Chondrocyte (in vitro differentiated cells): Measurements from ENCODE around the gene PINK1. TPM values are rescaled to one million over a fixed set of nuclear protein-coding genes. Genes with fewer than 3 reads are reported as not detected.
A peak's percentile ranks its signal among the peaks of the same experiment; 100 is the strongest.

Experiments used
- DNase-seq: peaks from one replicate; pipeline ENCODE4 v3.0.0; 2021; ENCODE audit warnings: mixed read lengths, low spot score
- H3K27ac Mint-ChIP-seq: one replicate; pipeline ENCODE4 v1.8.0; 2021; ENCODE audit warnings: mild to moderate bottlenecking, moderate library complexity, mixed read lengths; ENCODE audit not compliant: unreplicated experiment
- H3K27me3 Mint-ChIP-seq: 2 replicates; pipeline ENCODE4 v1.8.0; 2021; ENCODE audit warnings: low read depth, mixed read lengths
- H3K36me3 Mint-ChIP-seq: 2 replicates; pipeline ENCODE4 v1.8.0; 2021; ENCODE audit warnings: low read depth, mixed read lengths
- H3K4me1 Mint-ChIP-seq: 2 replicates; pipeline ENCODE4 v1.8.0; 2021; ENCODE audit warnings: low read depth, mild to moderate bottlenecking, mixed read lengths
- H3K4me3 Mint-ChIP-seq: one replicate; pipeline ENCODE4 v1.8.0; 2021; ENCODE audit warnings: mild to moderate bottlenecking, moderate library complexity, mixed read lengths; ENCODE audit not compliant: unreplicated experiment
- H3K9me3 Mint-ChIP-seq: 2 replicates; pipeline ENCODE4 v1.8.0; 2021; ENCODE audit warnings: low read depth, mixed read lengths
- total RNA-seq: library from RNA; stranded (reverse); gene quantifications from 3 replicates; pipeline ENCODE4 v1.2.1, GENCODE V29; 2021
- TF ChIP-seq, protein P1 (sequence below): fragments of 200-600 bp; sonication (generic); IDR thresholded peaks from 2 replicates; pipeline ENCODE4 v1.5.0; 2021; ENCODE audit warnings: antibody characterized with exemption, mild to moderate bottlenecking, moderate library complexity

The PINK1 gene
- total RNA-seq, 1 donor from 2014 or later: 42.6 TPM

- TF ChIP-seq, protein P1, sequence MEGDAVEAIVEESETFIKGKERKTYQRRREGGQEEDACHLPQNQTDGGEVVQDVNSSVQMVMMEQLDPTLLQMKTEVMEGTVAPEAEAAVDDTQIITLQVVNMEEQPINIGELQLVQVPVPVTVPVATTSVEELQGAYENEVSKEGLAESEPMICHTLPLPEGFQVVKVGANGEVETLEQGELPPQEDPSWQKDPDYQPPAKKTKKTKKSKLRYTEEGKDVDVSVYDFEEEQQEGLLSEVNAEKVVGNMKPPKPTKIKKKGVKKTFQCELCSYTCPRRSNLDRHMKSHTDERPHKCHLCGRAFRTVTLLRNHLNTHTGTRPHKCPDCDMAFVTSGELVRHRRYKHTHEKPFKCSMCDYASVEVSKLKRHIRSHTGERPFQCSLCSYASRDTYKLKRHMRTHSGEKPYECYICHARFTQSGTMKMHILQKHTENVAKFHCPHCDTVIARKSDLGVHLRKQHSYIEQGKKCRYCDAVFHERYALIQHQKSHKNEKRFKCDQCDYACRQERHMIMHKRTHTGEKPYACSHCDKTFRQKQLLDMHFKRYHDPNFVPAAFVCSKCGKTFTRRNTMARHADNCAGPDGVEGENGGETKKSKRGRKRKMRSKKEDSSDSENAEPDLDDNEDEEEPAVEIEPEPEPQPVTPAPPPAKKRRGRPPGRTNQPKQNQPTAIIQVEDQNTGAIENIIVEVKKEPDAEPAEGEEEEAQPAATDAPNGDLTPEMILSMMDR: no peak
- peaks cover 20% of the 10 kb centered on the region for H3K4me1 Mint-ChIP-seq
- H3K4me3 Mint-ChIP-seq: no peak overlapping the region
These were observed 2.5 kb upstream of the PINK1 start for GRCh38 chr1:20630729-20631128.

DNA sequence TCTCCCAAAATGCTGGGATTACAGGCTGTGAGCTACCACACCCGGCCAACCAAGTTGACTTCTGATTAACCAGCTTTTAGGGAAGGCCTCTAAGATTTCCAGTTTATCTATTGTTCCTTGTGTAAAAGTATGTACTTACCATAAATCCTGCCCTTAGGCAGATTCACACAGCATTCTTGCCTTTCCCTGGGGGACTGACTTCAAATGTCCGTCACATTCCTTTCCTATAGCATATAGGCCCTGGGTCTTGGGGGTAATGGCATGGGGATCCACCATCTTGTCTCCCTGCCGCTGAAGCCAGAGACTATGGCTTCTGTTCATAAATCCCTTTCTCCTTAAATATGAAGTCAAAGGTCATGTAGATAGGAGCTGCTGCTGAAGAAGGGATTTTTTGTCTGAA is 872 bp upstream of the PINK1 start:
- H3K9me3 Mint-ChIP-seq: no peaks in the 10 kb centered on the region
- H3K27ac Mint-ChIP-seq: no peak overlapping the region
- no peak for DNase-seq
- TF ChIP-seq, protein P1: no peak
- H3K4me1 Mint-ChIP-seq: peaks cover 20% of the 10 kb centered on the region
- H3K4me3 Mint-ChIP-seq: peak overlapping the region; percentile 33
- no peaks in the 10 kb centered on the region for H3K27me3 Mint-ChIP-seq
- H3K36me3 Mint-ChIP-seq: no peaks in the 10 kb centered on the region

More at GRCh38 chr1:20630729-20631128, 2.5 kb upstream of the PINK1 start:
- H3K27ac Mint-ChIP-seq: no peak overlapping the region
- no peaks in the 10 kb centered on the region for H3K27me3 Mint-ChIP-seq
- H3K36me3 Mint-ChIP-seq: no peaks in the 10 kb centered on the region
- no peak for DNase-seq
- no peaks in the 10 kb centered on the region for H3K9me3 Mint-ChIP-seq

GRCh38 chr1:20634065-20634593 is 871 bp downstream of the PINK1 start:
- Mint-ChIP-seq H3K27me3 (no peaks in the 10 kb centered on the region), H3K4me1 (peaks cover 20% of the 10 kb centered on the region), H3K9me3 (no peaks in the 10 kb centered on the region)

GRCh38 chr1:20634594-20635084 is 1.4 kb downstream of the PINK1 start:
- Mint-ChIP-seq H3K9me3 (no peaks in the 10 kb centered on the region), H3K36me3 (peaks cover 4% of the 10 kb centered on the region), H3K4me1 (peaks cover 20% of the 10 kb centered on the region), H3K4me3 (peak overlapping the region; percentile 77), H3K27ac (no peak overlapping the region), H3K27me3 (no peaks in the 10 kb centered on the region)
- DNase-seq: no peak
- TF ChIP-seq, protein P1: no peak

More at GRCh38 chr1:20634065-20634593, 871 bp downstream of the PINK1 start:
- peak overlapping the region; percentile 45 for H3K27ac Mint-ChIP-seq
- peaks cover 4% of the 10 kb centered on the region for H3K36me3 Mint-ChIP-seq
- TF ChIP-seq, protein P1: no peak
- no peak for DNase-seq
- H3K4me3 Mint-ChIP-seq: peak overlapping the region; percentile 77

GRCh38 chr1:20636785-20637347 is 3.6 kb downstream of the PINK1 start:
- Mint-ChIP-seq H3K27ac (no peak overlapping the region), H3K4me1 (peaks cover 20% of the 10 kb centered on the region), H3K9me3 (no peaks in the 10 kb centered on the region), H3K4me3 (no peak overlapping the region), H3K36me3 (peaks cover 15% of the 10 kb centered on the region), H3K27me3 (no peaks in the 10 kb centered on the region)
- TF ChIP-seq, protein P1: no peak
- DNase-seq: no peak
